ENCODE data around the gene BAAT.

The BAAT gene

DNA sequence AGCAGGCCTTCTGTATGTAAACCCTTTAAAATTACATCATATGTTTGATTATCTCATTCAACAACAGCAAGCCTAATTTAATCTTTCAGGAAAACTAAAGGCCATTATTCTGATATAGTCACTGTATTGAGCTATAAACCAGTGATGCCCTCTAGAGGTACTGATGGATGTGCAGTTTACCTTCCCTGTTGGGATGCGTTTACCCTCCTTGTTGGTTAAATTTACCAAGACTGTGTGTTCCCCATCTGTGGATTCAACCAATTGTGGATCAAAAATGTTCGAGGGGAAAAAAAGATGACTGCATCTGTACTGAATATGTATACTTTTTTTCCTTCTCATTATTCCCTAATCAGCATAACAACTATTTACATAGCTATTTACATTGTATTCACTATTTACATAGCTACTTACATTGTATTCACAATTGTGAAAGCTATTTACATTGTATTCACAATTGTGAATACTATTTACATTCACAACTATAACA lies 3.7 kb upstream of the BAAT start:
- TF ChIP-seq, protein P1, sequence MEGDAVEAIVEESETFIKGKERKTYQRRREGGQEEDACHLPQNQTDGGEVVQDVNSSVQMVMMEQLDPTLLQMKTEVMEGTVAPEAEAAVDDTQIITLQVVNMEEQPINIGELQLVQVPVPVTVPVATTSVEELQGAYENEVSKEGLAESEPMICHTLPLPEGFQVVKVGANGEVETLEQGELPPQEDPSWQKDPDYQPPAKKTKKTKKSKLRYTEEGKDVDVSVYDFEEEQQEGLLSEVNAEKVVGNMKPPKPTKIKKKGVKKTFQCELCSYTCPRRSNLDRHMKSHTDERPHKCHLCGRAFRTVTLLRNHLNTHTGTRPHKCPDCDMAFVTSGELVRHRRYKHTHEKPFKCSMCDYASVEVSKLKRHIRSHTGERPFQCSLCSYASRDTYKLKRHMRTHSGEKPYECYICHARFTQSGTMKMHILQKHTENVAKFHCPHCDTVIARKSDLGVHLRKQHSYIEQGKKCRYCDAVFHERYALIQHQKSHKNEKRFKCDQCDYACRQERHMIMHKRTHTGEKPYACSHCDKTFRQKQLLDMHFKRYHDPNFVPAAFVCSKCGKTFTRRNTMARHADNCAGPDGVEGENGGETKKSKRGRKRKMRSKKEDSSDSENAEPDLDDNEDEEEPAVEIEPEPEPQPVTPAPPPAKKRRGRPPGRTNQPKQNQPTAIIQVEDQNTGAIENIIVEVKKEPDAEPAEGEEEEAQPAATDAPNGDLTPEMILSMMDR (IDR thresholded peaks at IDR 0.05; ENCODE audit: borderline replicate concordance, control extremely low read depth, extremely low read depth, insufficient read depth, missing control alignments): no peak
- in situ Hi-C loops (cut with MboI; ENCODE audit: low sequenced_read_pairs, unreplicated experiment): no loop called here
- no peak for DNase-seq (ENCODE audit: low spot score)

DNA sequence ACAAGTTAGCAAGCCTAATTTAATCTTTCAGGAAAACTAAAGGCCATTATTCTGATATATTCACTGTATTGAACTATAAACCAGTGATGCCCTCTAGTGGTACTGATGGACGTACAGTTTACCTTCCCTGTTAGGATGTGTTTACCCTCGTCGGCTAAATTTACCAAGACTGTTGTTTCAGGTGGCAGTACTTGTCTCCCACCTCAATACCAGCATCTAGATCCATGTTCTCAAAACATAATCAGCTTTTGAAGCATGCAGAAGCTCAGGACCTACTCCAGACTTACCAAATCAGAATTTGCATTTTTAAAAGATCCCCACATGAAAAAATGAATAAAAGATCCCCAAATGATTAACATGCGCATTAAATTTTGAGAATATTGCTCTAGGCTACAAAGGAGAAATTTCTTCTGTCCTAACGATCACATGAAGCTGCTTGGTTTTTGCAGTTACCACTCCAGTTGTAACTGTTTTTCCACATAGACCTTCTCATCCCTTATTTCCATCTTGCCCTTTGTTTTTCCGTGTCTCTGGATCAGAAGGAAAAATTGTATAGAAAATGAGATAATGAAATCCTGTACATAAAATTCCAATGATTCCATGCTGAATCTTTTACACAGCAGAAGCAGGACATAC lies 3.2 kb upstream of the BAAT start:
- no peak for DNase-seq (ENCODE audit: low spot score)
- in situ Hi-C loops (cut with MboI; ENCODE audit: low sequenced_read_pairs, unreplicated experiment): no loop called here
- TF ChIP-seq, protein P1 (IDR thresholded peaks at IDR 0.05; ENCODE audit: borderline replicate concordance, control extremely low read depth, extremely low read depth, insufficient read depth, missing control alignments): peak; percentile 35

DNA sequence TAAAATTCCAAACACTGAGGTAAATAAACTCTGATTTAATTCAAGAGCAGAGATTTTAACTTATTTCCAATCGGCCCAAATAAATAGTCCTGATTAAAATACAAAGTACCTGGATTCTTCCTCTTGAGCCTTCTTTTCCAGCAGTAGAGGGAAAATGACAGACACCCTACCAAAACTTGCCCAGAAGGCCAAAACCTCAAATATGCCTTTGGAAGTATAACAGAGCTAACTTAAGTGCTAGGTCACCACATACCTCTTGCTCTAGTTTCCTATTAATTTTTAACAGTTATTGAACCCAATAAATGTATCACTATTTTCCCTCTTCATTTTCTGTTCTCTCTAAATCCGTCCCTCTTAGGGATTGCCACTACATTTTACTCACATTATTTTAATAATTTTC lies 1.4 kb downstream of the BAAT start:
- in situ Hi-C loops (cut with MboI; ENCODE audit: low sequenced_read_pairs, unreplicated experiment): no loop called here
- no peak for DNase-seq (ENCODE audit: low spot score)
- TF ChIP-seq, protein P1 (IDR thresholded peaks at IDR 0.05; ENCODE audit: borderline replicate concordance, control extremely low read depth, extremely low read depth, insufficient read depth, missing control alignments): no peak

DNA sequence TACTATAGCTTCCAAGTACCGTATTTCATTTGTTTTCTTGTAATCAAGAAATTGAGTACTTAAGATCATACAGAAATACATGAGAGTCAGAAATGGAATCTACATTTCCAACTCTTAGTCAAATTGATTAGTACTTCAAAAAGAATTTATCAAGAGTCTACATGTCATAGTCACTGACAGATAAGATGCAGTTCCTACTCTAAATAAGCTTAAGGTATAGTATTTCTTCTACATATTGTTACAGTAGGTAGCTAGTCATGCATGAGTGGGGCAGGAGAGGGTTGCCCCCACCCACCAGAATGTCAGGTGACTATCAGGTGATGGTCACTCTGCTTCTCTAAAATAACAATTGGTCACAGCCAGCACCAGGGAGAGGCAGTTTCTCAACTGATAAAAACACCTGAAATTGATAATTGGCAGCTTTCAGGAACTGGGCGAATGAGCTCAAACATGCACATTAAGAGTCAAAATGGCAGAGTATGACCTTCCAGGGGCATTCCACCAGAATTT lies 2.9 kb downstream of the BAAT start:
- TF ChIP-seq, protein P1 (IDR thresholded peaks at IDR 0.05; ENCODE audit: borderline replicate concordance, control extremely low read depth, extremely low read depth, insufficient read depth, missing control alignments): no peak
- in situ Hi-C loops (cut with MboI; ENCODE audit: low sequenced_read_pairs, unreplicated experiment): no loop called here
- no peak for DNase-seq (ENCODE audit: low spot score)

DNA sequence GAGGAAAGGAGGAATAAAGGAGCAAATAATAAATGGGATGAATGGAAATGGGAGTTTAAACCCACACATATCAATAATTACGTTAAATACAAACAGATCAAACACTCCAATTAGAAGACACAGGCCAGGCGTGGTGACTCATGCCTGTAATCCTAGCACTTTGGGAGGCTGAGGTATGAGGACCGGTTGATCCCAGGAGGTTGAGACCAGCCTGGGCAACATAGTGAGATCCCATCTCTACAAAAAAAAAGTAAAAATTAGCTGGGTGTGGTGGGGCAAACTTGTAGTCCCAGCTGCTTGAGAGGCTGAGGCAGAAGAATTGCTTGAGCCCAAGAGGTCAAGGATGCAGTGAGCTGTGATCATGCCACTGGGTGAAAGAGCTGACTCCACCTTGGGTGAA lies 3.7 kb downstream of the BAAT start:
- DNase-seq (ENCODE audit: low spot score): no peak
- TF ChIP-seq, protein P1 (IDR thresholded peaks at IDR 0.05; ENCODE audit: borderline replicate concordance, control extremely low read depth, extremely low read depth, insufficient read depth, missing control alignments): no peak
- in situ Hi-C loops (cut with MboI; ENCODE audit: low sequenced_read_pairs, unreplicated experiment): no loop called here

DNA sequence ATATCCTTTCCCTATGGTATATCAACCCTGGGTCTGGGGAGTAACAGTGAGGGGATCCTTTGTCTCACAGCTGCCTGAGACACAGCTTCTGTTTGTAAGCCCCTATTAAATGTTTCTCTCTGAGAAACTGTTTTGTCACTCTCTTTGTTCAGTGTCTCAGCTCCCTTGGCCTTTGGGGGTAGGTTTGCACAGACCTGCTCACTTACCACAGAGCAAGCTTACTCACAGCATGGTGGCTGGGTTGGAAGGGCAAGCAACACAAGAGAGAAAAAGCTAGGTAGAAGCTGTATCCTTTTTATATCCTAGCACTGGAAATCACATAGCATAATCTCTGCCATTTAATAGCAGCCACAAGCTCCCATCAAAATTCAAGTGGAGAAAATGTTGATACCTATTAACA lies 4.5 kb downstream of the BAAT start:
- in situ Hi-C loops (cut with MboI; ENCODE audit: low sequenced_read_pairs, unreplicated experiment): no loop called here
- no peak for DNase-seq (ENCODE audit: low spot score)
- TF ChIP-seq, protein P1 (IDR thresholded peaks at IDR 0.05; ENCODE audit: borderline replicate concordance, control extremely low read depth, extremely low read depth, insufficient read depth, missing control alignments): no peak

Data from GM13976 (cell line).